ENCODE measurements around the gene CPEB4.

The CPEB4 gene

DNA sequence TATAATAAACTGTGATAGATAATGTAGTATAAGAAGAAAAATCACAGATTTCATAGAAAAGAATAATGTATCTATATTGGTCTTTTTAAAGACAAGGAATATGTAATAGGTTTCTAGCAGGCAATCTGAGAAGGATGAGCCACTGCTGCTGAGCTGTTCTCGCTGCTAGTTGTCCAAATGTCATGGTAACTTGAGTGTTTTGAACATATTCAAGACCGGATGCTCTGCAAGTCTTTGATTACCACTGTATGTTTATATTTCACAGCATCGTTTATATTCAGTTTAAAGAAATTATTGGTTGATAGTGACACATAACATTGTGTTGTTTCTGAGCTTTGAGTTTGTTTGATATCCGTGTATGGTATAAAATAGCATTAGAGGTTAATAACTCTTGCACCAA lies 110.4 kb downstream of the CPEB4 start:
- Histone ChIP-seq H3K4me2 (ENCODE audit: low read length) (no peak overlapping the region), H3K4me3 (ENCODE audit: low read length) (no peak overlapping the region), H3K79me2 (ENCODE audit: low read length) (no peaks in the 10 kb centered on the region), H3K27ac (ENCODE audit: low read length) (no peak overlapping the region), H2AFZ (ENCODE audit: low read depth, low read length) (no peak overlapping the region), H3K36me3 (replicated peaks; ENCODE audit: low read depth, low read length) (no peaks in the 10 kb centered on the region), H3K9me3 (ENCODE audit: insufficient read depth, low read length) (no peaks in the 10 kb centered on the region), H3K4me1 (ENCODE audit: low read length) (no peaks in the 10 kb centered on the region), H3K27me3 (ENCODE audit: low read depth, low read length) (peaks cover 60% of the 10 kb centered on the region), H4K20me1 (ENCODE audit: insufficient read depth, low read length) (no peaks in the 10 kb centered on the region), H3K9ac (ENCODE audit: low read length) (no peak overlapping the region)
- no peak for TF ChIP-seq EZH2phosphoT487 (IDR thresholded peaks at IDR 0.05; ENCODE audit: low read depth)
- TF ChIP-seq, protein P1, sequence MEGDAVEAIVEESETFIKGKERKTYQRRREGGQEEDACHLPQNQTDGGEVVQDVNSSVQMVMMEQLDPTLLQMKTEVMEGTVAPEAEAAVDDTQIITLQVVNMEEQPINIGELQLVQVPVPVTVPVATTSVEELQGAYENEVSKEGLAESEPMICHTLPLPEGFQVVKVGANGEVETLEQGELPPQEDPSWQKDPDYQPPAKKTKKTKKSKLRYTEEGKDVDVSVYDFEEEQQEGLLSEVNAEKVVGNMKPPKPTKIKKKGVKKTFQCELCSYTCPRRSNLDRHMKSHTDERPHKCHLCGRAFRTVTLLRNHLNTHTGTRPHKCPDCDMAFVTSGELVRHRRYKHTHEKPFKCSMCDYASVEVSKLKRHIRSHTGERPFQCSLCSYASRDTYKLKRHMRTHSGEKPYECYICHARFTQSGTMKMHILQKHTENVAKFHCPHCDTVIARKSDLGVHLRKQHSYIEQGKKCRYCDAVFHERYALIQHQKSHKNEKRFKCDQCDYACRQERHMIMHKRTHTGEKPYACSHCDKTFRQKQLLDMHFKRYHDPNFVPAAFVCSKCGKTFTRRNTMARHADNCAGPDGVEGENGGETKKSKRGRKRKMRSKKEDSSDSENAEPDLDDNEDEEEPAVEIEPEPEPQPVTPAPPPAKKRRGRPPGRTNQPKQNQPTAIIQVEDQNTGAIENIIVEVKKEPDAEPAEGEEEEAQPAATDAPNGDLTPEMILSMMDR (IDR thresholded peaks at IDR 0.05; ENCODE audit: low read depth, low read length), result no peak

DNA sequence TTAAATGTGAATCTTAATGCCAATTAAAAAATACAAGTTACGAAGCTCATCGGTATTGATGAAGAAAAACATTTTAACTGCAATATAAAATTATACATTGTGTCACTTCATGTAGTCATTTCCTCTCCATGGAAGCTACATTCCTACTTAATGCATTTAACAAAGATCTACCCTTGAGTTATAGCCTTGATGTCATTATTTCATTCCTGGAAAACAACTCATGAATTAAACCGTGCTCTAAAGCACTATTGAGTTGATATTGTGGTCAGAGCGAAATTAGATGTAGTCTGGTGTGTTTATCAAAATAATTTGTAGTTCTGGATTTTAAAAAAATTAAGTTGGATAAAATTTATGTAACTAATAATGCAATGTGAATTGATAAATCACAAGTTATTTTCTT lies 111.9 kb downstream of the CPEB4 start:
- TF ChIP-seq EZH2phosphoT487 (IDR thresholded peaks at IDR 0.05; ENCODE audit: low read depth), result no peak
- TF ChIP-seq, protein P1 (IDR thresholded peaks at IDR 0.05; ENCODE audit: low read depth, low read length), result no peak
- Histone ChIP-seq H3K27me3 (ENCODE audit: low read depth, low read length) (peaks cover 66% of the 10 kb centered on the region), H3K4me1 (ENCODE audit: low read length) (no peaks in the 10 kb centered on the region), H4K20me1 (ENCODE audit: insufficient read depth, low read length) (no peaks in the 10 kb centered on the region), H2AFZ (ENCODE audit: low read depth, low read length) (no peak overlapping the region), H3K4me3 (ENCODE audit: low read length) (no peak overlapping the region), H3K27ac (ENCODE audit: low read length) (no peak overlapping the region), H3K79me2 (ENCODE audit: low read length) (no peaks in the 10 kb centered on the region), H3K9ac (ENCODE audit: low read length) (no peak overlapping the region), H3K9me3 (ENCODE audit: insufficient read depth, low read length) (no peaks in the 10 kb centered on the region), H3K4me2 (ENCODE audit: low read length) (no peak overlapping the region), H3K36me3 (replicated peaks; ENCODE audit: low read depth, low read length) (no peaks in the 10 kb centered on the region)

DNA sequence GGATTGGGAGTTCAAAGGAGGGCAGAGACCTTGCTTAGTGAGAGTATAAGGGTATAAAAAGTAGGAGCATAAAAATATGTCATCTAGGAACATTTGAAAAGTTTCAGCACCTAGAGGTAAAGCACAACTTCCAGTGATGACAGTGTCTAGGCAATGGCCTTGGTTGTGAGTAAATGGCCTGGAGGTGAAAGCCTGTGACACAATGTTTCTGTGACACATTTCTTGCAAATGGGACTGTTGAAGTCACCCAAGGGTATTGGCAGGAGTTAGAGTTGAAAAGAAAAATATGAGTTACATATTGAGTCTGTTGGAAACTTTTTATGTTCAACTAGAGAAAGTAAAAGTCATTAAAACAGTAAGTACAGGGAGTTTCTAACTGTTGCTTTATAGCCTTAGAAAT lies 115.6 kb downstream of the CPEB4 start:
- no peaks in the 10 kb centered on the region for H3K9me3 ChIP-seq (ENCODE audit: insufficient read depth, low read length)
- no peaks in the 10 kb centered on the region for H3K36me3 ChIP-seq (replicated peaks; ENCODE audit: low read depth, low read length)
- no peak overlapping the region for H3K4me2 ChIP-seq (ENCODE audit: low read length)
- H3K27me3 ChIP-seq (ENCODE audit: low read depth, low read length), result peaks cover 41% of the 10 kb centered on the region
- no peak overlapping the region for H3K9ac ChIP-seq (ENCODE audit: low read length)
- TF ChIP-seq, protein P1 (IDR thresholded peaks at IDR 0.05; ENCODE audit: low read depth, low read length), result no peak
- TF ChIP-seq EZH2phosphoT487 (IDR thresholded peaks at IDR 0.05; ENCODE audit: low read depth), result no peak
- no peaks in the 10 kb centered on the region for H3K79me2 ChIP-seq (ENCODE audit: low read length)
- H2AFZ ChIP-seq (ENCODE audit: low read depth, low read length), result no peak overlapping the region
- no peak overlapping the region for H3K27ac ChIP-seq (ENCODE audit: low read length)
- H3K4me1 ChIP-seq (ENCODE audit: low read length), result no peaks in the 10 kb centered on the region
- no peaks in the 10 kb centered on the region for H4K20me1 ChIP-seq (ENCODE audit: insufficient read depth, low read length)
- H3K4me3 ChIP-seq (ENCODE audit: low read length), result no peak overlapping the region

DNA sequence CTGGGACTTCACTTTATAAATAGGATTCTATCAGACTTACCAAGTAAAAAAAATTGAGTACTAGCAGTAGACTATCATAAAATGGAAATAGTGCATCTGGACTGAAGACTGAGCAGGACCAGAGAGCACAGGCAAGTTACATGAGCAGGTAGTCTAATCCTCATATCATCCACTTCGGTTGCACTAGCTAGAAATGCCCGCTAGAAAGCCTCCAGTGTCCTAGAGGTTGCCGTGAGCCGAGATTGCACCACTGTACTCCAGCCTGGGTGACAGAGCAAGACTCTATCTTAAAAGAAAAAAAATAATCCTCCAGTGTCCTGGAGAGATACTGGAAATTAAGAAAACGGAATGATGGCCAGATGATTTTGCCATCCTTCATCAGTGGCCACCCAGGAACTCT lies 120.8 kb downstream of the CPEB4 start:
- H3K27ac ChIP-seq (ENCODE audit: low read length), result no peak overlapping the region
- H4K20me1 ChIP-seq (ENCODE audit: insufficient read depth, low read length), result no peaks in the 10 kb centered on the region
- H3K36me3 ChIP-seq (replicated peaks; ENCODE audit: low read depth, low read length), result no peaks in the 10 kb centered on the region
- no peak overlapping the region for H3K9ac ChIP-seq (ENCODE audit: low read length)
- no peaks in the 10 kb centered on the region for H3K4me1 ChIP-seq (ENCODE audit: low read length)
- H3K9me3 ChIP-seq (ENCODE audit: insufficient read depth, low read length), result no peaks in the 10 kb centered on the region
- H3K79me2 ChIP-seq (ENCODE audit: low read length), result no peaks in the 10 kb centered on the region
- TF ChIP-seq, protein P1 (IDR thresholded peaks at IDR 0.05; ENCODE audit: low read depth, low read length), result no peak
- no peak for TF ChIP-seq EZH2phosphoT487 (IDR thresholded peaks at IDR 0.05; ENCODE audit: low read depth)
- no peak overlapping the region for H3K4me2 ChIP-seq (ENCODE audit: low read length)
- H3K27me3 ChIP-seq (ENCODE audit: low read depth, low read length), result peaks cover 22% of the 10 kb centered on the region
- H2AFZ ChIP-seq (ENCODE audit: low read depth, low read length), result no peak overlapping the region
- no peak overlapping the region for H3K4me3 ChIP-seq (ENCODE audit: low read length)

Measured in OCI-LY3 (cell line).